Esophagus muscularis mucosa (tissue), 4 donors: ENCODE measurements around the gene BRSK1. TPM values are rescaled to one million over a fixed set of nuclear protein-coding genes. Genes with fewer than 3 reads are reported as not detected.

Source experiments
- DNase-seq: peaks from one replicate; pipeline ENCODE4 v3.0.0-alpha.2; 2017; ENCODE audit errors: extremely low spot score
- H3K27ac ChIP-seq, 4 donors: fragments of 200-600 bp; sonication (generic); replicated peaks in 1 of 4; 1 replicate in 3 of 4; 2 replicates in 1 of 4; pipeline ENCODE4 v1.5.1; 2016 to 2019; ENCODE audit warnings: mild to moderate bottlenecking in 1 of 4
- H3K27me3 ChIP-seq, 4 donors: fragments of 200-600 bp; sonication (generic); one replicate each; pipeline versions ENCODE4 v1.5.1 to v1.6.0; 2016 to 2019
- H3K36me3 ChIP-seq, 4 donors: fragments of 200-600 bp; sonication (generic); one replicate each; pipeline ENCODE4 v1.5.1; 2016 to 2019
- H3K4me1 ChIP-seq, 4 donors: fragments of 200-600 bp; sonication (generic); one replicate each; pipeline ENCODE4 v1.5.1; 2016 to 2019
- H3K4me3 ChIP-seq, 4 donors: fragments of 200-600 bp; sonication (generic); 1 replicate in 2 of 4; 2 replicates in 2 of 4; pipeline ENCODE4 v1.5.1; 2016 to 2019; ENCODE audit warnings: mild to moderate bottlenecking in 4 of 4, moderate library complexity in 1 of 4
- H3K9me3 ChIP-seq, 4 donors: fragments of 200-600 bp; sonication (generic); 1 replicate in 3 of 4; 2 replicates in 1 of 4; pipeline ENCODE4 v1.5.1; 2016 to 2019
- EP300 ChIP-seq: sonication (generic); formaldehyde crosslinking; IDR thresholded peaks from one replicate; pipeline ENCODE4 v1.6.1; 2017; ENCODE audit warnings: antibody characterized with exemption
- POLR2A ChIP-seq: fragments of 450-650 bp; IDR thresholded peaks from one replicate; pipeline ENCODE4 v1.6.1; 2017; ENCODE audit warnings: antibody characterized with exemption, moderate library complexity, mild to moderate bottlenecking, low read depth
- POLR2AphosphoS5 ChIP-seq, 2 donors: sonication (generic); formaldehyde crosslinking; IDR thresholded peaks; one replicate each; pipeline ENCODE4 v1.6.1; 2017; ENCODE audit warnings: antibody characterized with exemption in 2 of 2
- WGBS: methylation state at CpG from one replicate; pipeline ENCODE4 v1.1.5; 2018; 5-methylcytosine and 5-hydroxymethylcytosine counted together
- intact Hi-C: fragments of 100-400 bp; cut with DNase I; formaldehyde crosslinking; loops from one replicate; pipeline ENCODE4 v1.15.1; 2023
- total RNA-seq, 4 donors: library from RNA; depleted of rRNA; stranded (reverse); fragments of >200 nt; gene quantifications; one replicate each; pipeline versions ENCODE4 v1.1.0 to v1.2.1, GENCODE V29; 2016
- TF ChIP-seq, protein P1 (sequence below), 3 experiments: fragments of 200-600 bp in 2 of 3; fragments of 450-650 bp in 1 of 3; sonication (generic) in 2 of 3; IDR thresholded peaks; one replicate each; pipeline ENCODE4 v1.5.1; 2017 to 2019; ENCODE audit warnings: antibody characterized with exemption in 3 of 3, mild to moderate bottlenecking in 2 of 3, moderate library complexity in 1 of 3

Gene BRSK1
- total RNA-seq, 4 donors from 2014 or later: 3.3 to 16.9 (median 6.7) TPM

GRCh38 chr19:55308281-55308680, 24.5 kb downstream of the BRSK1 start:
- intact Hi-C loops: loop anchor here (10.0 kb wide), 1 partner anchor 107 kb away; no protein-coding TSS in a partner anchor
- peaks cover 3 to 60% (median 40%) of the 10 kb centered on the region in 4 donors for H3K36me3 ChIP-seq
- WGBS: 96% methylated on average over 7 of the region's 11 CpGs
- no peak for DNase-seq
- TF ChIP-seq POLR2AphosphoS5 (IDR thresholded peaks at IDR 0.05): no peak
- H3K27me3 ChIP-seq: no peaks in the 10 kb centered on the region
- H3K9me3 ChIP-seq: no peaks in the 10 kb centered on the region
- H3K27ac ChIP-seq: no peak overlapping the region
- no peaks in the 10 kb centered on the region for H3K4me1 ChIP-seq
- H3K4me3 ChIP-seq: no peak overlapping the region

DNA sequence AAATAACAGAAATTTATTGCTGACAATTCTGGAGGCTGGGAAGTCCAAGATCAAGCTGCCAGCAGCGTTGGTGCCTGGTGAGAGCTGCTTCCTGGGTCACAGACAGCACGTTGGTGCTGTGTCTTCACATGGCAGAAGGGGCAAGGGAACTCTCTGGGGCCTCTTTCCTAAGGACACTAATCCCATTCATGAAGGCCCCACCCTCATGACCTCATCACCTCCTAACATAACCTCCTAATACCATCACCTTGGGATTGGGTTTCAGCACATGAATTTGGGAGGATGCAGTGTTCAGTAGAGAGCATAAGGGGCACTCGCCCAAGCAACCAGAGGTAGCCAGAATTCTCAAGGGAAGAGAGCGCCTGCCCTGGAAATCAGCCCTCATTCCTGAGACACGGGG, 25.7 kb downstream of the BRSK1 start:
- TF ChIP-seq POLR2A: no peak
- TF ChIP-seq EP300: no peak
- no peak for TF ChIP-seq POLR2AphosphoS5 (IDR thresholded peaks at IDR 0.05)
- TF ChIP-seq, protein P1, sequence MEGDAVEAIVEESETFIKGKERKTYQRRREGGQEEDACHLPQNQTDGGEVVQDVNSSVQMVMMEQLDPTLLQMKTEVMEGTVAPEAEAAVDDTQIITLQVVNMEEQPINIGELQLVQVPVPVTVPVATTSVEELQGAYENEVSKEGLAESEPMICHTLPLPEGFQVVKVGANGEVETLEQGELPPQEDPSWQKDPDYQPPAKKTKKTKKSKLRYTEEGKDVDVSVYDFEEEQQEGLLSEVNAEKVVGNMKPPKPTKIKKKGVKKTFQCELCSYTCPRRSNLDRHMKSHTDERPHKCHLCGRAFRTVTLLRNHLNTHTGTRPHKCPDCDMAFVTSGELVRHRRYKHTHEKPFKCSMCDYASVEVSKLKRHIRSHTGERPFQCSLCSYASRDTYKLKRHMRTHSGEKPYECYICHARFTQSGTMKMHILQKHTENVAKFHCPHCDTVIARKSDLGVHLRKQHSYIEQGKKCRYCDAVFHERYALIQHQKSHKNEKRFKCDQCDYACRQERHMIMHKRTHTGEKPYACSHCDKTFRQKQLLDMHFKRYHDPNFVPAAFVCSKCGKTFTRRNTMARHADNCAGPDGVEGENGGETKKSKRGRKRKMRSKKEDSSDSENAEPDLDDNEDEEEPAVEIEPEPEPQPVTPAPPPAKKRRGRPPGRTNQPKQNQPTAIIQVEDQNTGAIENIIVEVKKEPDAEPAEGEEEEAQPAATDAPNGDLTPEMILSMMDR (IDR thresholded peaks at IDR 0.05): no peak
- DNase-seq: no peak
- H3K27me3 ChIP-seq: peaks cover 0 to 3% (median 0%) of the 10 kb centered on the region in 4 donors
- intact Hi-C loops: loop anchor here (10.0 kb wide), 1 partner anchor 105 kb away; no protein-coding TSS in a partner anchor
- H3K27ac ChIP-seq: no peak overlapping the region
- no peaks in the 10 kb centered on the region for H3K4me1 ChIP-seq
- no peak overlapping the region for H3K4me3 ChIP-seq
- WGBS: 91% methylated on average over 3 of the region's 5 CpGs
- H3K9me3 ChIP-seq: no peaks in the 10 kb centered on the region
- H3K36me3 ChIP-seq: peaks cover 3 to 48% (median 33%) of the 10 kb centered on the region in 4 donors

GRCh38 chr19:55310498-55310897, 26.7 kb downstream of the BRSK1 start:
- no peaks in the 10 kb centered on the region for H3K4me1 ChIP-seq
- peaks cover 0 to 12% (median 0%) of the 10 kb centered on the region in 4 donors for H3K27me3 ChIP-seq
- intact Hi-C loops: no loop called here
- TF ChIP-seq POLR2AphosphoS5 (IDR thresholded peaks at IDR 0.05) (no peak), POLR2A (no peak), EP300 (no peak)
- TF ChIP-seq, protein P1 (IDR thresholded peaks at IDR 0.05): no peak
- peaks cover 3 to 38% (median 28%) of the 10 kb centered on the region in 4 donors for H3K36me3 ChIP-seq
- DNase-seq: no peak
- no peaks in the 10 kb centered on the region for H3K9me3 ChIP-seq
- no peak overlapping the region for H3K4me3 ChIP-seq
- 73% methylated on average over 7 of the region's 7 CpGs for WGBS
- no peak overlapping the region for H3K27ac ChIP-seq

GRCh38 chr19:55311397-55311796, 27.6 kb downstream of the BRSK1 start:
- peaks cover 3 to 29% (median 23%) of the 10 kb centered on the region in 4 donors for H3K36me3 ChIP-seq
- no peak overlapping the region for H3K4me3 ChIP-seq
- H3K27me3 ChIP-seq: peaks cover 0 to 12% (median 0%) of the 10 kb centered on the region in 4 donors
- no peaks in the 10 kb centered on the region for H3K4me1 ChIP-seq
- no peak for DNase-seq
- TF ChIP-seq POLR2AphosphoS5 (IDR thresholded peaks at IDR 0.05) (no peak), EP300 (no peak), POLR2A (no peak)
- TF ChIP-seq, protein P1 (IDR thresholded peaks at IDR 0.05): no peak
- WGBS: 60% methylated on average over 1 of the region's 9 CpGs
- intact Hi-C loops: no loop called here
- no peak overlapping the region for H3K27ac ChIP-seq
- no peaks in the 10 kb centered on the region for H3K9me3 ChIP-seq

- no peak for TF ChIP-seq EP300
- TF ChIP-seq, protein P1 (IDR thresholded peaks at IDR 0.05): no peak
- TF ChIP-seq POLR2A: no peak
- 90% methylated on average over 4 of the region's 18 CpGs for WGBS
- Histone ChIP-seq H3K4me1 (no peaks in the 10 kb centered on the region), H3K9me3 (no peaks in the 10 kb centered on the region), H3K27ac (no peak overlapping the region), H3K4me3 (no peak overlapping the region), H3K36me3 (peaks cover under 1 to 25% (median 19%) of the 10 kb centered on the region in 4 donors), H3K27me3 (peaks cover 0 to 12% (median 0%) of the 10 kb centered on the region in 4 donors)
- intact Hi-C loops: no loop called here
- no peak for DNase-seq
Observed at GRCh38 chr19:55311797-55312196, 28.0 kb downstream of the BRSK1 start.
